Stomach (tissue), 4 donors: Measurements from ENCODE around the gene SRPK3.

Experiments
- CTCF ChIP-seq, 7 experiments: fragments of 450-650 bp in 4 of 7; fragments of 200-600 bp in 3 of 7; sonication (generic) in 3 of 7; IDR thresholded peaks; one replicate each; pipeline ENCODE4 v1.5.1; 2016 to 2019; ENCODE audit warnings: antibody characterized with exemption in 7 of 7, control low read depth in 2 of 7, mild to moderate bottlenecking in 1 of 7
- EP300 ChIP-seq: sonication (generic); formaldehyde crosslinking; IDR thresholded peaks from one replicate; pipeline ENCODE4 v1.6.1; 2017; ENCODE audit warnings: antibody characterized with exemption
- POLR2A ChIP-seq, 4 donors: fragments of 450-650 bp; IDR thresholded peaks; one replicate each; pipeline ENCODE4 v1.6.1; 2016; ENCODE audit warnings: antibody characterized with exemption in 4 of 4, control low read depth in 2 of 4, mild to moderate bottlenecking in 1 of 4, moderate library complexity in 1 of 4
- POLR2AphosphoS5 ChIP-seq, 3 donors: sonication (generic); formaldehyde crosslinking; IDR thresholded peaks; one replicate each; pipeline ENCODE4 v1.6.1; 2016; ENCODE audit warnings: antibody characterized with exemption in 3 of 3

GRCh38 chrX:153733651-153734240, 47.1 kb upstream of the SRPK3 start:
- TF ChIP-seq CTCF (IDR thresholded peaks at IDR 0.05) (no peak), EP300 (no peak), POLR2A (IDR thresholded peaks at IDR 0.05) (no peak), POLR2AphosphoS5 (IDR thresholded peaks at IDR 0.05) (no peak)
